Fibroblast of the conjunctiva (primary cell): ENCODE measurements around the gene MRPL2.
A peak's percentile ranks its signal among the peaks of the same experiment; 100 is the strongest.

ENCODE experiments used
- DNase-seq: peaks from one replicate; pipeline ENCODE4 v3.0.0-alpha.2; 2010; ENCODE audit warnings: low read depth

The MRPL2 gene

GRCh38 chr6:43021270-43022047 is 37.8 kb downstream of the MRPL2 start, which contains the start of gene RRP36:
TSS of gene RRP36 (plus strand) at chr6:43021623. CDS start at chr6:43021655, 32 bp downstream.
- peak; percentile 32 for DNase-seq

GRCh38 chr6:43020847-43021246 is 38.4 kb downstream of the MRPL2 start:
- DNase-seq = no peak

GRCh38 chr6:43020052-43020705 is 39.1 kb downstream of the MRPL2 start:
- DNase-seq = no peak

GRCh38 chr6:43019152-43019551 is 40.1 kb downstream of the MRPL2 start:
- DNase-seq = no peak

- DNase-seq = no peak
Measured at GRCh38 chr6:43016943-43017334, 42.3 kb downstream of the MRPL2 start.

GRCh38 chr6:43016176-43016942 is 42.9 kb downstream of the MRPL2 start:
- DNase-seq = no peak

- DNase-seq = no peak
Measured at GRCh38 chr6:43014434-43014909, 44.8 kb downstream of the MRPL2 start.

- DNase-seq = peak; percentile 100
Measured at GRCh38 chr6:43013843-43014433, 45.3 kb downstream of the MRPL2 start, which contains the start of the genes KLHDC3 and MEA1. TSS of gene KLHDC3 (plus strand) at chr6:43014249. CDS start at chr6:43017193, 2,944 bp downstream. TSS of gene MEA1 (minus strand) at chr6:43013946. CDS start at chr6:43013813, 133 bp downstream.

GRCh38 chr6:43013097-43013842 is 46.0 kb downstream of the MRPL2 start:
- no peak for DNase-seq

GRCh38 chr6:43012364-43012763 is 46.9 kb downstream of the MRPL2 start:
- DNase-seq = no peak

- DNase-seq = no peak
Measured at GRCh38 chr6:43011207-43011606, 48.0 kb downstream of the MRPL2 start.

GRCh38 chr6:43009124-43009523 is 50.1 kb downstream of the MRPL2 start:
- DNase-seq = no peak

- no peak for DNase-seq
Measured at GRCh38 chr6:43007126-43007525, 52.1 kb downstream of the MRPL2 start.

GRCh38 chr6:43006251-43006650 is 53.0 kb downstream of the MRPL2 start:
- no peak for DNase-seq

- no peak for DNase-seq
Measured at GRCh38 chr6:43005844-43006243, 53.4 kb downstream of the MRPL2 start.
